GM10266 (cell line): ENCODE data around the gene TIMM17B.

Experiments
- DNase-seq: peaks from one replicate; pipeline ENCODE4 v3.0.0; 2012; ENCODE audit errors: extremely low spot score
- TF ChIP-seq, protein P1 (sequence below): IDR thresholded peaks from 2 replicates; pipeline ENCODE4 v1.5.1; 2012; ENCODE audit warnings: mild to moderate bottlenecking, low read depth; ENCODE audit not compliant: control insufficient read depth, insufficient read depth; ENCODE audit errors: missing control alignments

The TIMM17B gene

DNA sequence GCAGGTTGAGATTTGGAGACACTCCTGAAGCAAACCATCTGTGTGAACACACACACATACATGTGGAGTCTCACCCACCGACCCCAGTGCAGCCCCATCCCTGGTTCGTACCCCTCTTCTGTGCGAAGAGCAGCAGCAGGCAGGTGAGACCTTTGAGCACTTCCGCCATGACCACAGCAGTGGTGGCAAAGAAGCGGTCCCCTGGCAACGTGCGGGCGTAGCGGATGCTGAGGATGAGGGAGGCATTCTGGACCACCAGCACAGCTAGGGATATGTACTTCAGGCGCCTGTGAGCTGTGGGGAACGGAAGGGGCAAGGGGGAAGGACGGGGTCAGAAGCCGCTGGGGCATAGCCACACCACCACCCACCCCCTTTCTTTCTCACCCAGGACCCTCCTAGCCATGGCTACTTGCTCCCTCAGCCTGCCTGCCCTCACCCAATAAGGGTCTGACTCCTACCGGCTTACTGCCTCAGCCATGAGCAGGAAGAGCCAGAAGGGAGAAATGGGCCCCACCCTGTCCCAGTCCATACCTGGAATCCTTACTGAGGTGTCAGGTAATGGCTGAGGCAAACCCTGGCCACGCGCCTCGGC lies 12.2 kb upstream of the TIMM17B start:
- TF ChIP-seq, protein P1, sequence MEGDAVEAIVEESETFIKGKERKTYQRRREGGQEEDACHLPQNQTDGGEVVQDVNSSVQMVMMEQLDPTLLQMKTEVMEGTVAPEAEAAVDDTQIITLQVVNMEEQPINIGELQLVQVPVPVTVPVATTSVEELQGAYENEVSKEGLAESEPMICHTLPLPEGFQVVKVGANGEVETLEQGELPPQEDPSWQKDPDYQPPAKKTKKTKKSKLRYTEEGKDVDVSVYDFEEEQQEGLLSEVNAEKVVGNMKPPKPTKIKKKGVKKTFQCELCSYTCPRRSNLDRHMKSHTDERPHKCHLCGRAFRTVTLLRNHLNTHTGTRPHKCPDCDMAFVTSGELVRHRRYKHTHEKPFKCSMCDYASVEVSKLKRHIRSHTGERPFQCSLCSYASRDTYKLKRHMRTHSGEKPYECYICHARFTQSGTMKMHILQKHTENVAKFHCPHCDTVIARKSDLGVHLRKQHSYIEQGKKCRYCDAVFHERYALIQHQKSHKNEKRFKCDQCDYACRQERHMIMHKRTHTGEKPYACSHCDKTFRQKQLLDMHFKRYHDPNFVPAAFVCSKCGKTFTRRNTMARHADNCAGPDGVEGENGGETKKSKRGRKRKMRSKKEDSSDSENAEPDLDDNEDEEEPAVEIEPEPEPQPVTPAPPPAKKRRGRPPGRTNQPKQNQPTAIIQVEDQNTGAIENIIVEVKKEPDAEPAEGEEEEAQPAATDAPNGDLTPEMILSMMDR: no peak

DNA sequence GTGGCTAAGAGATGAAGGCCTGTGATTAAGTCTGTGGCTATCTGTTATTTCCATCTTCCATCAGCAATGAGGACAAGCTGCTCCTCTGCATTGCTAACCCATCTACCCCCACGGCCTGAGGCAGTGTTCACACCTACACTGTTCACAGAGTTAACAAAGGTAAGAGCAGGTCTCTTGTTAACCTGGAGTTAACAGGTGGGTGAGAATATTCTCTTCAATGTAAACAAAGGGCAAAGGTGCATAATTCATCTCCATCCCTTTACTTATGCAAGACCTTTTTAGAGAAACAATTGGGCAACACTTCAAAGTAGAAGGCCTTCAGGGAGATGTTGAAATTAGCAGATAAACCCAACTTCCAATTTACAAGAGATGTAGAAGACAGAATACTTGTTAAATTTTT lies 11.0 kb upstream of the TIMM17B start:
- no peak for DNase-seq
- TF ChIP-seq, protein P1: no peak

More for the DNA sequence above, 12.2 kb upstream of the TIMM17B start:
- no peak for DNase-seq

DNA sequence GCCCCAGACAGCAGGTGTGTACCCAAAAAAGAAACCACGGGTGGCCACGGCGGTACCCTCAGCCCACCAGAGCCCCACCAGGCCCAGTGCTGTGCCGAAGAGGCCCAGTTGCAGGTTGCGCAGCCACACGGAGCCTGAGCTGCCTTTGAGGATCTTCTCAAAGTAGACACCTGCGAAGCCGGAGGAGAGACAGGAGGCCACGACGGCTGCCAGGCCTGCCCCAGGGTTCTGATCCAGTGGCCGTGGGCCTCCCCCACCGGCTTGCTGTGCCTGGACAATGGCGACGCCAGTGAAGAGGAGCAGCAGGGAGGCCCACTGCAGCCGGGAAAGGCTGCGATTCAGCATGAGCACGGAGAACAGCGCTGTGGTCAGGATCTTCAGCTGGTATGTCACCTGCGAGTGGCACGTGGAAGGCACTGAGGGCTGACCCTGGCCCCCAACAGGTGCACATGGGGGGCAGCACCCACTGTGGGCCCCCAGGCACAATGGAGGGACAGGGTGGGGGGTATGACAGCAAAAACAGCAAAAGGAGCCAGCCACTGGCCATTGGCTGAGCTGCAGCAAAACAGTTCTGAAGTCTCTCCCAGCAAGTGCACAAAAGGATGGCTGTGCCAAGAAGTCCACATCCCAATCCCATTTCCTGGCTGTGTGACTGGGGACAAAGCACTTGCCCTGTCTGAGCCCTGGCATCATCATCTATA lies 7.7 kb upstream of the TIMM17B start:
- DNase-seq: no peak
- TF ChIP-seq, protein P1: no peak

DNA sequence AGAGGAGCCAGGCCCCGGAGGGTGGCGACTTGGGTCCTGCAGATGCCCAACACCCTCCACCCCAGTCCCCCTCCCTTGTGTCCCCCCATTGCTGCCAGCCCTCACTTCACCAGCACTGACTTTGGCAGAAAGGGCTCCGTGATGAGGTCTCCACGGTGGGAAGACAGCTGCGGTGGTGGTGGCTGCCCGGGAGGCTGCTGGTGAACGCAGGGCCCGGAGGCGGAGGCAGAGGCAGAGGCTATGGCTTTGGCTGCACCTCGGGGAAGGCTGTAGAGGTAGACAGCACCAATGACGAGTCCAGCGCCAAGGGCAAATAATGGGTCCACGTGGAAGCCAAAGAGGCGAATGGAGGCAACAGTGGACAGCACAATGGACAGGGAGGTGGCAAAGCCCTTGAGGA lies 7.1 kb upstream of the TIMM17B start:
- TF ChIP-seq, protein P1: no peak
- no peak for DNase-seq

DNA sequence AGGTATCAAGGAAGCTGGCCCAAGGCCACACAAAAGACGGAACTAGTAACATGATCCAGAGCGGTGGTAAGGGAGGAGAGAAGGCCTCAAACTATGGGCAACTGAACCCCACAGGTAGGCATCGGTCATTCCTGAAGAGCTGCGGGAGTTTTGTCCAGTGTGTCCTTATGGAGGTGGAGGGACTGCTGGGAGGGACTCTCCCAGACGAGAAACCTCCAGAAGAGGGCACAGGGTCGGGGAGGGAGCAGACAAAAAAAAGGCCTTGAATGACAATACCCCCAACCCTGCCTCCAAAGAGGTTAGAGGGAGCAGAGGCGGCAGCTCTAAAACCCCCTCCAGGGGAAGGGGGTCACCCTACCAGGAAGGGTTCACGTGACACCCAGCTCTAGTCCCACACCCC lies 6.6 kb upstream of the TIMM17B start:
- TF ChIP-seq, protein P1: no peak
- DNase-seq: no peak

DNA sequence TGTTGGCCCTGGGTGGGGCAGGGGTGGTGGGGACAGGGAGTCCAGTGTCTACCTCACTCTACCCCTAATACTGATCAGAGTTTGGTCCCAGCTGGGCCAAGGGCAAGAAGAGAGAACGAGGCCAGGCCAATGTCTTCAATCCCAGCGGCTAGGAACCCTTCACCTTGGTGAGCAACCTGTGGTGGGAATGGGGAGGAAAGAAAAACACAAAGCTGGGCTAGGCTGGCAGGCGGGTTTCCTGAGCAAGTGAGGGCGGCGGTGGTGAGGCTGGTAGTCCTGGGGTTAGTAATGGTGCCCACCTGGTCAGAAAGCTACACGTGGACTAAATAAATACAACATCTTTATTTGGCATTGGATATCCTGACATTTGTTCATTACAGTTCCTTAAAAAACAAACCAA lies 5.7 kb upstream of the TIMM17B start:
- TF ChIP-seq, protein P1: no peak
- DNase-seq: no peak

DNA sequence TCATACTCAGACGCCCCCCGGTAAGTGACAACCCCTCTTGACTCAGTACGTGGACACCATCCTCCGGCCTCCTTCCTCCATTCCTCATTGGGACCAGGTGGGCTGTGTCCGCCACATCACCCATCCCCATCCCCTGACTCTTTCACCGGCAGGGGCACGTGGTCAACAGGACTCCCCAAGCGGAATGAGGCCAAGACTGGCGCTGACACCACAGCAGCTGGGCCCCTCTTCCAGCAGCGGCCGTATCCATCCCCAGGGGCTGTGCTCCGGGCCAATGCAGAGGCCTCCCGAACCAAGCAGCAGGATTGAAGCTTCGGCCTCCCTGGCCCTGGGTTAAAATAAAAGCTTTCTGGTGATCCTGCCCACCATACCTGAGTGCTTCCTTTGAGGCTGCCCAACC lies 5.2 kb upstream of the TIMM17B start:
- TF ChIP-seq, protein P1: no peak
- DNase-seq: no peak
